HepG2 (cell line): ENCODE data around the gene SLC12A5. TPM values are rescaled to one million over a fixed set of nuclear protein-coding genes. Genes with fewer than 3 reads are reported as not detected.

Experiments
- ATF5 ChIP-seq: sonication (generic); formaldehyde crosslinking; IDR thresholded peaks from 2 replicates; pipeline ENCODE4 v1.4.0; 2020; ENCODE audit warnings: mild to moderate bottlenecking, low read depth, missing genetic modification reagents
- CC2D1A ChIP-seq: sonication (generic); formaldehyde crosslinking; IDR thresholded peaks from 2 replicates; pipeline ENCODE4 v1.8.1; 2023; ENCODE audit warnings: mild to moderate bottlenecking, missing genetic modification reagents
- DPF2 ChIP-seq: sonication (generic); formaldehyde crosslinking; IDR thresholded peaks from 2 replicates; pipeline ENCODE4 v1.4.0; 2020; ENCODE audit warnings: mild to moderate bottlenecking, low read depth, missing genetic modification reagents, borderline replicate concordance
- ETS1 ChIP-seq: sonication (generic); formaldehyde crosslinking; IDR thresholded peaks from 2 replicates; pipeline ENCODE4 v1.4.0; 2020; ENCODE audit warnings: missing genetic modification reagents
- FOXM1 ChIP-seq: sonication (generic); formaldehyde crosslinking; IDR thresholded peaks from 2 replicates; pipeline ENCODE4 v1.5.0; 2020; ENCODE audit warnings: missing genetic modification reagents
- HCFC1 ChIP-seq: fragments of 150-350 bp; IDR thresholded peaks from 2 replicates; pipeline ENCODE4 v1.6.1; 2014; ENCODE audit warnings: low read depth, low read length
- JDP2 ChIP-seq: sonication (generic); formaldehyde crosslinking; IDR thresholded peaks from 2 replicates; pipeline ENCODE4 v1.8.1; 2022; ENCODE audit warnings: missing genetic modification reagents, borderline replicate concordance
- KLF12 ChIP-seq: sonication (generic); formaldehyde crosslinking; IDR thresholded peaks from 2 replicates; pipeline ENCODE4 v1.4.0; 2020; ENCODE audit warnings: missing genetic modification reagents, borderline replicate concordance
- MED1 ChIP-seq: sonication (generic); formaldehyde crosslinking; IDR thresholded peaks from 2 replicates; pipeline ENCODE4 v1.4.0; 2020; ENCODE audit warnings: missing genetic modification reagents
- MXD1 ChIP-seq: sonication (generic); formaldehyde crosslinking; IDR thresholded peaks from 2 replicates; pipeline ENCODE4 v1.4.0; 2020; ENCODE audit warnings: mild to moderate bottlenecking, missing genetic modification reagents
- NR2C2 ChIP-seq: sonication (generic); formaldehyde crosslinking; IDR thresholded peaks from 2 replicates; pipeline ENCODE4 v1.4.0; 2020; ENCODE audit warnings: missing genetic modification reagents, mild to moderate bottlenecking, moderate library complexity, borderline replicate concordance
- RFX5 ChIP-seq: IDR thresholded peaks from 2 replicates; pipeline ENCODE4 v1.6.1; 2011; ENCODE audit warnings: low read depth, low read length, improper control_type of control experiment
- SYNCRIP ChIP-seq: fragments of 200-400 bp; formaldehyde crosslinking; IDR thresholded peaks from 2 replicates; pipeline ENCODE4 v1.6.1; 2018; ENCODE audit warnings: mild to moderate bottlenecking, low read depth, low read length; ENCODE audit not compliant: insufficient read depth
- ZNF180 ChIP-seq: sonication (generic); formaldehyde crosslinking; IDR thresholded peaks from 2 replicates; pipeline ENCODE4 v1.4.0; 2020; ENCODE audit warnings: low read depth, missing genetic modification reagents, borderline replicate concordance
- ZNF562 ChIP-seq: sonication (generic); formaldehyde crosslinking; IDR thresholded peaks from 2 replicates; pipeline ENCODE4 v1.8.0; 2022; ENCODE audit warnings: missing genetic modification reagents, borderline replicate concordance
- ZNF687 ChIP-seq: sonication (generic); formaldehyde crosslinking; IDR thresholded peaks from 2 replicates; pipeline ENCODE4 v1.5.1; 2020; ENCODE audit warnings: mild to moderate bottlenecking, missing genetic modification reagents, moderate library complexity
- polyA plus RNA-seq, 8 experiments: library from polyadenylated mRNA; depleted of rRNA in 3 of 8; stranded (reverse) in 7 of 8; unstranded in 1 of 8; fragments of >200 nt; fragmentation: Illumina TruSeq in 4 of 8; extraction: Trizol in 4 of 8; gene quantifications; 2 replicates each; pipeline versions ENCODE4 v1.2.1 to v1.2.3, GENCODE V29; 2011 to 2016; ENCODE audit warnings: low read depth in 4 of 8, missing spikeins in 1 of 8, mixed read lengths in 1 of 8; ENCODE audit not compliant: insufficient read depth in 1 of 8
- total RNA-seq, 5 experiments: library from RNA; depleted of rRNA; stranded (reverse); fragments of >200 nt; fragmentation: Illumina TruSeq; extraction: Trizol; gene quantifications; 2 replicates each; pipeline ENCODE4 v1.2.3, GENCODE V29; 2016; ENCODE audit warnings: low read depth in 1 of 5
- TF ChIP-seq, protein P1 (sequence below), 2 experiments: sonication (generic) in 1 of 2; formaldehyde crosslinking in 1 of 2; IDR thresholded peaks; 2 replicates each; pipeline versions ENCODE4 v1.4.0 to v1.6.1; 2016 to 2020; ENCODE audit warnings: borderline replicate concordance in 1 of 2, low read depth in 1 of 2, mild to moderate bottlenecking in 1 of 2, missing genetic modification reagents in 1 of 2
- TF ChIP-seq, protein P2 (sequence below): sonication (generic); formaldehyde crosslinking; IDR thresholded peaks from 2 replicates; pipeline ENCODE4 v1.9.0; 2022; ENCODE audit warnings: low read depth, missing genetic modification reagents

SLC12A5 gene
- total and polyA plus RNA-seq, 2 of the 13 experiments (the other 11 are each of a cell fraction or from before 2014, with no cell fraction given) = 4.3 to 5.4 TPM

- TF ChIP-seq, protein P1, sequence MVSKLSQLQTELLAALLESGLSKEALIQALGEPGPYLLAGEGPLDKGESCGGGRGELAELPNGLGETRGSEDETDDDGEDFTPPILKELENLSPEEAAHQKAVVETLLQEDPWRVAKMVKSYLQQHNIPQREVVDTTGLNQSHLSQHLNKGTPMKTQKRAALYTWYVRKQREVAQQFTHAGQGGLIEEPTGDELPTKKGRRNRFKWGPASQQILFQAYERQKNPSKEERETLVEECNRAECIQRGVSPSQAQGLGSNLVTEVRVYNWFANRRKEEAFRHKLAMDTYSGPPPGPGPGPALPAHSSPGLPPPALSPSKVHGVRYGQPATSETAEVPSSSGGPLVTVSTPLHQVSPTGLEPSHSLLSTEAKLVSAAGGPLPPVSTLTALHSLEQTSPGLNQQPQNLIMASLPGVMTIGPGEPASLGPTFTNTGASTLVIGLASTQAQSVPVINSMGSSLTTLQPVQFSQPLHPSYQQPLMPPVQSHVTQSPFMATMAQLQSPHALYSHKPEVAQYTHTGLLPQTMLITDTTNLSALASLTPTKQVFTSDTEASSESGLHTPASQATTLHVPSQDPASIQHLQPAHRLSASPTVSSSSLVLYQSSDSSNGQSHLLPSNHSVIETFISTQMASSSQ (IDR thresholded peaks at IDR 0.05; ENCODE audit: low read depth) = no peak
- TF ChIP-seq, protein P1 (CRISPR knock-in tag; IDR thresholded peaks at IDR 0.05; ENCODE audit: borderline replicate concordance) = no peak
- TF ChIP-seq ETS1 (CRISPR knock-in tag) = no peak
- TF ChIP-seq SYNCRIP = no peak
- no peak for TF ChIP-seq JDP2 (CRISPR knock-in tag)
- no peak for TF ChIP-seq CC2D1A (CRISPR knock-in tag)
- TF ChIP-seq DPF2 (CRISPR knock-in tag) = no peak
- TF ChIP-seq MED1 (CRISPR knock-in tag) = no peak
- no peak for TF ChIP-seq ZNF180 (CRISPR knock-in tag)
- no peak for TF ChIP-seq KLF12 (CRISPR knock-in tag)
- TF ChIP-seq ATF5 (CRISPR knock-in tag) = no peak
- TF ChIP-seq ZNF562 (CRISPR knock-in tag) = no peak
- no peak for TF ChIP-seq NR2C2 (CRISPR knock-in tag)
- no peak for TF ChIP-seq RFX5
- TF ChIP-seq HCFC1 = no peak
- TF ChIP-seq, protein P2, sequence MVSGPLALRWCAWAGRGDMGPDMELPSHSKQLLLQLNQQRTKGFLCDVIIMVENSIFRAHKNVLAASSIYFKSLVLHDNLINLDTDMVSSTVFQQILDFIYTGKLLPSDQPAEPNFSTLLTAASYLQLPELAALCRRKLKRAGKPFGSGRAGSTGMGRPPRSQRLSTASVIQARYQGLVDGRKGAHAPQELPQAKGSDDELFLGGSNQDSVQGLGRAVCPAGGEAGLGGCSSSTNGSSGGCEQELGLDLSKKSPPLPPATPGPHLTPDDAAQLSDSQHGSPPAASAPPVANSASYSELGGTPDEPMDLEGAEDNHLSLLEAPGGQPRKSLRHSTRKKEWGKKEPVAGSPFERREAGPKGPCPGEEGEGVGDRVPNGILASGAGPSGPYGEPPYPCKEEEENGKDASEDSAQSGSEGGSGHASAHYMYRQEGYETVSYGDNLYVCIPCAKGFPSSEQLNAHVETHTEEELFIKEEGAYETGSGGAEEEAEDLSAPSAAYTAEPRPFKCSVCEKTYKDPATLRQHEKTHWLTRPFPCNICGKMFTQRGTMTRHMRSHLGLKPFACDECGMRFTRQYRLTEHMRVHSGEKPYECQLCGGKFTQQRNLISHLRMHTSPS (CRISPR knock-in tag) = no peak
- no peak; the same call in 1 of the 2 replicates for TF ChIP-seq MXD1 (CRISPR knock-in tag)
- no peak for TF ChIP-seq FOXM1
- TF ChIP-seq ZNF687 (CRISPR knock-in tag) = no peak
Observed at GRCh38 chr20:46089167-46089416, 60.1 kb downstream of the SLC12A5 start (continued).
